ENCODE data around the gene SLC17A3.

Gene SLC17A3

DNA sequence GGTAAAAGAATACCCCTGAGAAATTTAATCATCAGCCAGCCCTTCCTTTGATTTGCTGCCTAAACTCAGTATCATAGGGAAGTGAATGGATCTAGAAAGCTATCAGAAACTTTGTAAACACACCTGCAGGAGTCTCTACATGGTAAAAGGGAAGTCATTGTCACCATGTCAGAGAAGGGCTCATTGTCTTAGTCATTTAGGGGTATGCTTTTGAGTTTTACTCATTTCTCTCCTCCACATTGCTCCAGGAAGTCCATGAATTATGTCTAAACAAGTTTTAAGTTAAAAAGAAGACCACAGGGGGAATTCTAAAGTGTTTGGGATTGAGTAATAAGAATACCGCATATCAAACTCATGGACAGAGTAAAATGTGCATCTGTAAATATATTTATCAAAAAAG lies 44.7 kb downstream of the SLC17A3 start:
- Histone ChIP-seq H3K4me1 (ENCODE audit: control insufficient read depth in 2 of 2, insufficient read depth in 1 of 2, low read depth in 1 of 2, low read length in 2 of 2) (no peaks in the 10 kb centered on the region), H3K14ac (ENCODE audit: low read length) (no peak overlapping the region), H2AK5ac (ENCODE audit: low read depth, low read length) (no peak overlapping the region), H3K23ac (ENCODE audit: low read depth, low read length, poor library complexity) (no peak overlapping the region), H3K4ac (ENCODE audit: low read length) (no peak overlapping the region), H4K91ac (ENCODE audit: low read depth, low read length, poor library complexity) (no peak overlapping the region), H4K8ac (ENCODE audit: low read depth, low read length) (no peak overlapping the region), H3K4me3 (ENCODE audit: low read length in 2 of 2) (no peak overlapping the region), H3K79me1 (ENCODE audit: low read depth, low read length) (no peaks in the 10 kb centered on the region), H2BK120ac (ENCODE audit: low read depth, low read length) (no peak overlapping the region), H3K9ac (ENCODE audit: low read depth, low read length, poor library complexity) (no peak overlapping the region), H2BK15ac (ENCODE audit: low read length) (no peak overlapping the region), H2AFZ (ENCODE audit: low read length) (no peak overlapping the region), H2BK5ac (ENCODE audit: low read length) (no peak overlapping the region), H3K27me3 (ENCODE audit: control insufficient read depth in 3 of 3, insufficient read depth in 3 of 3, low read depth in 1 of 3, low read length in 3 of 3) (peaks cover 0 to 4% (median 0%) of the 10 kb centered on the region in 3 experiments), H3K9me3 (replicated peaks in 1 of 2; ENCODE audit: control insufficient read depth in 2 of 2, insufficient read depth in 1 of 2, low read depth in 1 of 2, low read length in 2 of 2) (no peaks in the 10 kb centered on the region), H3K18ac (ENCODE audit: low read length) (no peak overlapping the region), H2BK12ac (ENCODE audit: low read length) (no peak overlapping the region), H3K27ac (replicated peaks; ENCODE audit: low read length) (no peak overlapping the region), H3K36me3 (replicated peaks in 1 of 2; ENCODE audit: control insufficient read depth in 2 of 2, insufficient read depth in 2 of 2, low read length in 2 of 2) (no peaks in the 10 kb centered on the region), H3K4me2 (ENCODE audit: insufficient read depth, low read length, poor library complexity, severe bottlenecking) (no peak overlapping the region)
- DNase-seq (ENCODE audit: low spot score), result no peak
- no CpG with 5 or more reads among the region's 1 CpG for WGBS, 2 donors (ENCODE audit: extremely low coverage in 2 of 2, insufficient read length in 2 of 2, insufficient replicate concordance in 1 of 2)

DNA sequence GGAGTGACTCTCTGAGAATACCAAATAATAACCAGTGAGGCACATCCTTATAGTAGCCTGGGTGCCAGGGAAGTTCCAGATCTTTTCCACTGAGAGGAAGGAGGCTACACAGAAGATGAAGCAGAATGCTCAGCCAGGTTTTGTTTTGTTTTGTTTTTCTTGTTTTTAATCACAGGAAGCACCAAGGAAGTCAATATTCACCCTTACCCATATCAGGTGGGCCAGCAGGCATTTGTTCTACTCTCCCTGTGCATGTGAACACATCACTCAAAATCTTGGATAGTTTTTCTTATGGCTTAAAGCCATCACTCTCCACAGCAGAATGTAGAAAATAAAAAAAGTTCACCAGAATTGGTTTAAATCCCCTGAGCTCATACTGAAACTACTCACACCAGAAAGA lies 52.7 kb downstream of the SLC17A3 start:
- Histone ChIP-seq H2AFZ (ENCODE audit: low read length) (no peak overlapping the region), H2AK5ac (ENCODE audit: low read depth, low read length) (no peak overlapping the region), H3K4me2 (ENCODE audit: insufficient read depth, low read length, poor library complexity, severe bottlenecking) (no peak overlapping the region), H3K4me1 (ENCODE audit: control insufficient read depth in 2 of 2, insufficient read depth in 1 of 2, low read depth in 1 of 2, low read length in 2 of 2) (peaks cover 0 to 2% of the 10 kb centered on the region in 2 donors), H3K14ac (ENCODE audit: low read length) (no peak overlapping the region), H3K79me1 (ENCODE audit: low read depth, low read length) (no peaks in the 10 kb centered on the region), H3K23ac (ENCODE audit: low read depth, low read length, poor library complexity) (no peak overlapping the region), H3K27me3 (ENCODE audit: control insufficient read depth in 3 of 3, insufficient read depth in 3 of 3, low read depth in 1 of 3, low read length in 3 of 3) (no peaks in the 10 kb centered on the region), H3K9ac (ENCODE audit: low read depth, low read length, poor library complexity) (no peak overlapping the region), H3K27ac (replicated peaks; ENCODE audit: low read length) (no peak overlapping the region), H2BK15ac (ENCODE audit: low read length) (no peak overlapping the region), H2BK12ac (ENCODE audit: low read length) (no peak overlapping the region), H2BK5ac (ENCODE audit: low read length) (no peak overlapping the region), H4K8ac (ENCODE audit: low read depth, low read length) (no peak overlapping the region), H3K36me3 (replicated peaks in 1 of 2; ENCODE audit: control insufficient read depth in 2 of 2, insufficient read depth in 2 of 2, low read length in 2 of 2) (no peaks in the 10 kb centered on the region), H2BK120ac (ENCODE audit: low read depth, low read length) (no peak overlapping the region), H3K4ac (ENCODE audit: low read length) (no peak overlapping the region), H3K4me3 (ENCODE audit: low read length in 2 of 2) (no peak overlapping the region), H3K18ac (ENCODE audit: low read length) (no peak overlapping the region), H4K91ac (ENCODE audit: low read depth, low read length, poor library complexity) (no peak overlapping the region), H3K9me3 (replicated peaks in 1 of 2; ENCODE audit: control insufficient read depth in 2 of 2, insufficient read depth in 1 of 2, low read depth in 1 of 2, low read length in 2 of 2) (peaks cover 0 to 1% of the 10 kb centered on the region in 2 donors)
- no peak for DNase-seq (ENCODE audit: low spot score)

DNA sequence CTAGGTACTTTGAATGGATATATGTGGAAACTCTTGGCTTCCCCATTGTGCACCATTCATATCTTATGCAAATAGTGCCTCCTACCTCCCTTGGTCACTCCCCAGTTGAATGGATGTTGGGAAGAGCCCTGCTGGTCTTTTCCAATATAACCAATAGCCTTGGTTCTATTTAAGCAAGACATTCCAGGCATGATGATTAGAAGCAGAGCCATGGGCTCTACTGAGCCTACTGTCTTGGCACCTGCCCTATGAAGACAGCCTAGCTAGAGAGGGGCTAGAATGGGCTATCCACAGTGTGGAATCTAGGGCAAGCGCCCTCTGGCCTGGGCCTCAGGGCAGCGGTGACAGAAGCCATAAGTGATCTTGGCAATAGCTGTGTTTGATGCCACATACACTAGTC lies 57.8 kb downstream of the SLC17A3 start:
- H2BK15ac ChIP-seq (ENCODE audit: low read length), result no peak overlapping the region
- no peak overlapping the region for H3K14ac ChIP-seq (ENCODE audit: low read length)
- no peak overlapping the region for H2BK12ac ChIP-seq (ENCODE audit: low read length)
- no peaks in the 10 kb centered on the region for H3K79me1 ChIP-seq (ENCODE audit: low read depth, low read length)
- no peak overlapping the region for H3K9ac ChIP-seq (ENCODE audit: low read depth, low read length, poor library complexity)
- H3K18ac ChIP-seq (ENCODE audit: low read length), result no peak overlapping the region
- peaks cover 0 to 2% of the 10 kb centered on the region in 2 donors for H3K9me3 ChIP-seq (replicated peaks in 1 of 2; ENCODE audit: control insufficient read depth in 2 of 2, insufficient read depth in 1 of 2, low read depth in 1 of 2, low read length in 2 of 2)
- DNase-seq (ENCODE audit: low spot score), result no peak
- peaks cover 0 to 2% (median 0%) of the 10 kb centered on the region in 3 experiments for H3K27me3 ChIP-seq (ENCODE audit: control insufficient read depth in 3 of 3, insufficient read depth in 3 of 3, low read depth in 1 of 3, low read length in 3 of 3)
- no peak overlapping the region for H3K23ac ChIP-seq (ENCODE audit: low read depth, low read length, poor library complexity)
- H3K4me1 ChIP-seq (ENCODE audit: control insufficient read depth in 2 of 2, insufficient read depth in 1 of 2, low read depth in 1 of 2, low read length in 2 of 2), result peaks cover 0 to 4% of the 10 kb centered on the region in 2 donors
- no peak overlapping the region for H4K8ac ChIP-seq (ENCODE audit: low read depth, low read length)
- H4K91ac ChIP-seq (ENCODE audit: low read depth, low read length, poor library complexity), result peak overlapping the region; percentile 73
- no CpG with 5 or more reads among the region's 2 CpGs for WGBS, 2 donors (ENCODE audit: extremely low coverage in 2 of 2, insufficient read length in 2 of 2, insufficient replicate concordance in 1 of 2)
- H2AFZ ChIP-seq (ENCODE audit: low read length), result no peak overlapping the region
- no peak overlapping the region for H2AK5ac ChIP-seq (ENCODE audit: low read depth, low read length)
- no peak overlapping the region for H3K4ac ChIP-seq (ENCODE audit: low read length)
- no peak overlapping the region for H2BK5ac ChIP-seq (ENCODE audit: low read length)
- no peak overlapping the region for H2BK120ac ChIP-seq (ENCODE audit: low read depth, low read length)
- H3K36me3 ChIP-seq (replicated peaks in 1 of 2; ENCODE audit: control insufficient read depth in 2 of 2, insufficient read depth in 2 of 2, low read length in 2 of 2), result no peaks in the 10 kb centered on the region
- no peak overlapping the region for H3K4me3 ChIP-seq (ENCODE audit: low read length in 2 of 2)
- no peak overlapping the region for H3K27ac ChIP-seq (replicated peaks; ENCODE audit: low read length)
- H3K4me2 ChIP-seq (ENCODE audit: insufficient read depth, low read length, poor library complexity, severe bottlenecking), result no peak overlapping the region

DNA sequence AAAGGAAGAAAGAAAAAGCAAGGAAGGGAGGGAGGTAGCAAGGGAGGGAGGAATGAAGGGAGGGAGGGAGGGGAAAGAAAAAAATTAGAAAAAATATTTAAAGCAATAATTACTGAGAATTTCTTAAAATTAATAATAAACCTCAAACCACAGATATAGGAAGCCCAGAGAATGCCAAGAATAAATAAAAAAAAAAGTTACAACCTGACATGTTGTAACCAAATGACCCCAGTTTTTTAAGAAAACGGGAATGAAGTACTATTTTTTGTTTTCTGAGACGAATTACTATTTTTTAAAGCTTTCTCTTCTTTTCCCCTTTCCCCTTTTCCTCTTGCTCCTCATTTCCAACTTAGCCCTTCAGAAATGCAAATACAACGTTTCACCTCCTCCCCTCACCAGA lies 58.8 kb downstream of the SLC17A3 start:
- Histone ChIP-seq H3K36me3 (replicated peaks in 1 of 2; ENCODE audit: control insufficient read depth in 2 of 2, insufficient read depth in 2 of 2, low read length in 2 of 2) (no peaks in the 10 kb centered on the region), H3K27me3 (ENCODE audit: control insufficient read depth in 3 of 3, insufficient read depth in 3 of 3, low read depth in 1 of 3, low read length in 3 of 3) (peaks cover 0 to 3% (median 0%) of the 10 kb centered on the region in 3 experiments), H3K18ac (ENCODE audit: low read length) (no peak overlapping the region), H4K91ac (ENCODE audit: low read depth, low read length, poor library complexity) (no peak overlapping the region), H2BK5ac (ENCODE audit: low read length) (no peak overlapping the region), H2BK120ac (ENCODE audit: low read depth, low read length) (no peak overlapping the region), H3K4me2 (ENCODE audit: insufficient read depth, low read length, poor library complexity, severe bottlenecking) (no peak overlapping the region), H2BK15ac (ENCODE audit: low read length) (no peak overlapping the region), H3K9ac (ENCODE audit: low read depth, low read length, poor library complexity) (no peak overlapping the region), H2AFZ (ENCODE audit: low read length) (no peak overlapping the region), H3K79me1 (ENCODE audit: low read depth, low read length) (no peaks in the 10 kb centered on the region), H3K14ac (ENCODE audit: low read length) (no peak overlapping the region), H3K27ac (replicated peaks; ENCODE audit: low read length) (no peak overlapping the region), H3K4ac (ENCODE audit: low read length) (no peak overlapping the region), H3K23ac (ENCODE audit: low read depth, low read length, poor library complexity) (no peak overlapping the region), H2AK5ac (ENCODE audit: low read depth, low read length) (no peak overlapping the region), H3K4me1 (ENCODE audit: control insufficient read depth in 2 of 2, insufficient read depth in 1 of 2, low read depth in 1 of 2, low read length in 2 of 2) (peaks cover 0 to 4% of the 10 kb centered on the region in 2 donors), H3K4me3 (ENCODE audit: low read length in 2 of 2) (no peak overlapping the region), H4K8ac (ENCODE audit: low read depth, low read length) (no peak overlapping the region), H3K9me3 (replicated peaks in 1 of 2; ENCODE audit: control insufficient read depth in 2 of 2, insufficient read depth in 1 of 2, low read depth in 1 of 2, low read length in 2 of 2) (peaks cover 0 to 2% of the 10 kb centered on the region in 2 donors), H2BK12ac (ENCODE audit: low read length) (no peak overlapping the region)
- no peak for DNase-seq (ENCODE audit: low spot score)
- no CpG with 5 or more reads among the region's 3 CpGs for WGBS, 2 donors (ENCODE audit: extremely low coverage in 2 of 2, insufficient read length in 2 of 2, insufficient replicate concordance in 1 of 2)

Data from neuronal stem cell (in vitro differentiated cells).